Endothelial cell of umbilical vein (primary cell): ENCODE data around the gene LIME1. TPM values are rescaled to one million over a fixed set of nuclear protein-coding genes. Genes with fewer than 3 reads are reported as not detected.

Source experiments
- BruUV-seq: library from RNA; stranded (reverse); fragments of 400-500 nt; replicated peaks from 2 replicates; lab custom pipeline; 2021; lab: Mats Ljungman, UMichigan
- CTCF ChIA-PET: fragments of 300-600, 350-600 bp; sonication (Branson Sonifier 250); formaldehyde crosslinking; loops from one replicate; lab custom pipeline; 2021; ENCODE audit warnings: antibody characterized with exemption, inconsistent platforms; lab: Charles Lee
- POLR2A ChIA-PET: fragments of 300-600, 350-600 bp; sonication (Branson Sonifier 250); formaldehyde crosslinking; loops from one replicate; lab custom pipeline; 2021; ENCODE audit warnings: antibody characterized with exemption, inconsistent platforms; lab: Charles Lee
- DNase-seq: peaks from one replicate; pipeline ENCODE4 v3.0.0-alpha.2; 2011; ENCODE audit warnings: low read depth, low spot score
- FAIRE-seq: peaks from 2 replicates; lab custom pipeline; 2011; peaks lifted over from hg19 to GRCh38; lab: Jason Lieb, UNC
- H2AFZ ChIP-seq: 2 replicates; pipeline ENCODE4 v1.6.0; 2012; ENCODE audit warnings: low read depth, low read length, control low read depth, inconsistent platforms
- H3K27ac ChIP-seq: 2 replicates; pipeline ENCODE4 v1.5.1; 2011; ENCODE audit warnings: low read depth, mild to moderate bottlenecking, control low read depth, low read length, moderate library complexity; ENCODE audit not compliant: insufficient read depth
- H3K27me3 ChIP-seq, 2 experiments: 2 replicates each; pipeline versions ENCODE4 v1.6.0 to v1.6.1; 2011; ENCODE audit warnings: low read length in 2 of 2, mixed read lengths in 1 of 2; ENCODE audit not compliant: control insufficient read depth in 2 of 2, insufficient read depth in 2 of 2
- H3K36me3 ChIP-seq, 2 experiments: 2 replicates in 1 of 2; 3 replicates in 1 of 2; pipeline ENCODE4 v1.5.1; 2011; ENCODE audit warnings: low read length in 2 of 2, mild to moderate bottlenecking in 1 of 2, moderate library complexity in 1 of 2; ENCODE audit not compliant: control insufficient read depth in 2 of 2, insufficient read depth in 2 of 2; ENCODE audit errors: extremely low read depth in 1 of 2
- H3K4me1 ChIP-seq: 3 replicates; pipeline ENCODE4 v1.5.1; 2011; ENCODE audit warnings: mild to moderate bottlenecking, low read length; ENCODE audit not compliant: control insufficient read depth, insufficient read depth; ENCODE audit errors: extremely low read depth
- H3K4me2 ChIP-seq: 2 replicates; pipeline ENCODE4 v1.6.1; 2011; ENCODE audit warnings: low read length, control low read depth, mixed read lengths; ENCODE audit not compliant: insufficient read depth
- H3K4me3 ChIP-seq, 3 experiments: fragments of 200-600 bp in 1 of 3; sonication (generic), shearing (Covaris generic) in 1 of 3; replicated peaks in 1 of 3; 2 replicates each; pipeline ENCODE4 v1.5.1; 2011 to 2016; ENCODE audit warnings: control low read depth in 3 of 3, low read length in 3 of 3, mild to moderate bottlenecking in 2 of 3, inconsistent platforms in 1 of 3, low read depth in 1 of 3, moderate library complexity in 1 of 3; ENCODE audit not compliant: insufficient read depth in 1 of 3
- H3K79me2 ChIP-seq: 2 replicates; pipeline ENCODE4 v1.6.0; 2012; ENCODE audit warnings: low read length, inconsistent platforms; ENCODE audit not compliant: control insufficient read depth, insufficient read depth
- H3K9ac ChIP-seq: replicated peaks from 2 replicates; pipeline ENCODE3; 2011; ENCODE audit warnings: low read length, control low read depth; ENCODE audit not compliant: insufficient read depth; ENCODE audit errors: extremely low read depth
- H3K9me1 ChIP-seq: replicated peaks from 3 replicates; pipeline ENCODE4 v1.6.0; 2011; ENCODE audit warnings: mild to moderate bottlenecking, low read length; ENCODE audit not compliant: control insufficient read depth, insufficient read depth; ENCODE audit errors: extremely low read depth
- H3K9me3 ChIP-seq: replicated peaks from 2 replicates; pipeline ENCODE4 v1.5.1; 2012; ENCODE audit warnings: low read length, inconsistent platforms; ENCODE audit not compliant: control insufficient read depth, insufficient read depth
- H4K20me1 ChIP-seq: replicated peaks from 2 replicates; pipeline ENCODE3; 2011; ENCODE audit warnings: mild to moderate bottlenecking, low read length; ENCODE audit not compliant: control insufficient read depth, insufficient read depth; ENCODE audit errors: extremely low read depth
- CTCF ChIP-seq, 2 donors: IDR thresholded peaks; 1 replicate in 1 of 2; 2 replicates in 1 of 2; pipeline ENCODE4 v1.5.1; 2011; ENCODE audit warnings: low read length in 2 of 2, mild to moderate bottlenecking in 2 of 2, moderate library complexity in 2 of 2, control low read depth in 1 of 2, inconsistent platforms in 1 of 2, low read depth in 1 of 2; ENCODE audit not compliant: insufficient read depth in 1 of 2; ENCODE audit errors: extremely low read depth in 1 of 2
- JUN ChIP-seq: IDR thresholded peaks from 2 replicates; pipeline ENCODE4 v1.6.1; 2011; ENCODE audit warnings: borderline replicate concordance, low read depth; ENCODE audit not compliant: insufficient read length, insufficient read depth
- MAX ChIP-seq: IDR thresholded peaks from 2 replicates; pipeline ENCODE4 v1.6.1; 2011; ENCODE audit not compliant: insufficient read depth, insufficient read length
- MYC ChIP-seq: IDR thresholded peaks from one replicate; pipeline ENCODE4 v1.6.1; 2011; ENCODE audit warnings: mild to moderate bottlenecking, low read depth, low read length
- POLR2A ChIP-seq: IDR thresholded peaks from 2 replicates; pipeline ENCODE4 v1.6.1; 2012; ENCODE audit warnings: low read depth, mild to moderate bottlenecking, control low read depth, low read length
- dilution Hi-C: fragments of 300-500 bp; cut with MboI; formaldehyde crosslinking; loops from one replicate; pipeline ENCODE4 v1.15.0; 2019; ENCODE audit warnings: low sequenced_read_pairs; ENCODE audit not compliant: extremely low pct_ligation_motif_present
- intact Hi-C: fragments of 100-400 bp; cut with micrococcal nuclease; formaldehyde crosslinking; loops from one replicate; pipeline ENCODE4 v1.10.0; 2022
- polyA plus RNA-seq, 4 experiments: library from polyadenylated mRNA; depleted of rRNA in 3 of 4; stranded (reverse) in 3 of 4; unstranded in 1 of 4; fragments of >200 nt; gene quantifications; 2 replicates each; pipeline versions ENCODE4 v1.2.1 to v1.2.3, GENCODE V29; 2011 to 2012; ENCODE audit warnings: missing spikeins in 1 of 4
- total RNA-seq: library from RNA; stranded (reverse); gene quantifications from 2 replicates; pipeline ENCODE4 v1.2.3, GENCODE V29; 2021

LIME1 gene
- total and polyA plus RNA-seq, 2 donors (not counting 3 experiments of a cell fraction or from before 2014, with no cell fraction given), result 10.7 to 12.2 TPM

- H3K36me3 ChIP-seq, result no peaks in the 10 kb centered on the region
- TF ChIP-seq CTCF (IDR thresholded peaks at IDR 0.05; ENCODE audit: extremely low read depth in 1 of 2, insufficient read depth in 1 of 2, low read depth in 1 of 2, low read length in 2 of 2), result no peak
- TF ChIP-seq MYC, result no peak
- CTCF ChIA-PET, result interaction anchor here (1.5 kb wide), 1 partner anchor 9 kb away, joined by 4 read pairs; no protein-coding TSS in a partner anchor
- H4K20me1 ChIP-seq, result no peaks in the 10 kb centered on the region
- H3K9me3 ChIP-seq, result no peaks in the 10 kb centered on the region
- intact Hi-C loops (no loop called here), dilution Hi-C loops (no loop called here)
- FAIRE-seq (no peak), DNase-seq (no peak)
- POLR2A ChIA-PET, result no interaction called here
- peaks cover 28% of the 10 kb centered on the region for H3K4me1 ChIP-seq
- no peak overlapping the region for H3K4me3 ChIP-seq
- no peak overlapping the region for H3K4me2 ChIP-seq
- no peak overlapping the region for H2AFZ ChIP-seq
- BruUV-seq, result no TSS peak
- H3K79me2 ChIP-seq, result no peaks in the 10 kb centered on the region
- H3K27ac ChIP-seq, result no peak overlapping the region
- no peak overlapping the region for H3K9ac ChIP-seq
- H3K27me3 ChIP-seq, result no peaks in the 10 kb centered on the region
- H3K9me1 ChIP-seq, result no peaks in the 10 kb centered on the region
These were observed 45.4 kb upstream of the LIME1 start for GRCh38 chr20:63690898-63691710.

GRCh38 chr20:63691711-63692435 lies 44.6 kb upstream of the LIME1 start:
- Histone ChIP-seq H3K4me1 (peaks cover 27% of the 10 kb centered on the region), H3K4me2 (no peak overlapping the region), H3K27ac (no peak overlapping the region), H3K36me3 (no peaks in the 10 kb centered on the region), H3K9me3 (no peaks in the 10 kb centered on the region), H3K27me3 (no peaks in the 10 kb centered on the region), H3K9ac (no peak overlapping the region), H3K4me3 (no peak overlapping the region), H2AFZ (no peak overlapping the region), H3K79me2 (no peaks in the 10 kb centered on the region), H3K9me1 (no peaks in the 10 kb centered on the region), H4K20me1 (no peaks in the 10 kb centered on the region)
- ChIA-PET CTCF (interaction anchor here (1.4 to 1.5 kb wide), 2 partner anchors 9 to 50 kb away, joined by 3 to 4 read pairs; no protein-coding TSS in a partner anchor), POLR2A (no interaction called here)
- TF ChIP-seq POLR2A, result no peak
- no peak for TF ChIP-seq MYC
- no peak for TF ChIP-seq JUN
- TF ChIP-seq MAX, result no peak
- dilution Hi-C loops (no loop called here), intact Hi-C loops (no loop called here)
- DNase-seq (no peak), FAIRE-seq (no peak)
- no TSS peak for BruUV-seq
